T-cell (primary cell): ENCODE data around the gene MYO7A. TPM values are rescaled to one million over a fixed set of nuclear protein-coding genes. Genes with fewer than 3 reads are reported as not detected.

Source experiments
- ATAC-seq, 4 experiments: fragments of 200-7000 bp in 3 of 4; fragments of 150-1000 bp in 1 of 4; cut with Tn5 transposase; replicated peaks in 1 of 4; 1 replicate in 3 of 4; 2 replicates in 1 of 4; pipeline ENCODE4 v1.10.0; 2021; ENCODE audit warnings: moderate library complexity in 3 of 4, mild to moderate bottlenecking in 2 of 4, moderate number of reproducible peaks in 1 of 4
- CTCF ChIA-PET, 2 donors: fragments of 300-600 bp; sonication (Branson Sonifier 250); formaldehyde crosslinking; loops; one replicate each; lab custom pipeline; 2022; ENCODE audit warnings: antibody characterized with exemption in 2 of 2; lab: Charles Lee
- POLR2A ChIA-PET, 2 donors: fragments of 300-600 bp; sonication (Branson Sonifier 250); formaldehyde crosslinking; loops; one replicate each; lab custom pipeline; 2022; ENCODE audit warnings: antibody characterized with exemption in 2 of 2; lab: Charles Lee
- DNase-seq, 35 experiments: peaks; one replicate each; pipeline versions ENCODE4 v3.0.0 to v3.0.0-alpha.2; 2013 to 2023
- H3K27ac ChIP-seq: one replicate; pipeline ENCODE4 v1.5.1; 2013; ENCODE audit warnings: low read length
- H3K27me3 ChIP-seq, 2 experiments: replicated peaks in 1 of 2; 1 replicate in 1 of 2; 2 replicates in 1 of 2; pipeline versions ENCODE4 v1.6.1 to v1.7.0; 2013; ENCODE audit warnings: low read length in 1 of 2, mixed read lengths in 1 of 2; ENCODE audit not compliant: control insufficient read depth in 2 of 2, insufficient read depth in 2 of 2; ENCODE audit errors: extremely low read depth in 1 of 2
- H3K36me3 ChIP-seq, 2 donors: 1 replicate in 1 of 2; 2 replicates in 1 of 2; pipeline versions ENCODE4 v1.6.1 to v1.7.0; 2013; ENCODE audit warnings: low read length in 1 of 2; ENCODE audit not compliant: control insufficient read depth in 2 of 2, insufficient read depth in 1 of 2; ENCODE audit errors: extremely low read depth in 1 of 2
- H3K4me1 ChIP-seq, 2 experiments: 1 replicate in 1 of 2; 2 replicates in 1 of 2; pipeline versions ENCODE4 v1.6.1 to v1.7.0; 2013; ENCODE audit warnings: low read length in 2 of 2, mixed read lengths in 1 of 2; ENCODE audit not compliant: insufficient read depth in 2 of 2, control insufficient read depth in 1 of 2; ENCODE audit errors: extremely low read depth in 1 of 2
- H3K4me3 ChIP-seq, 2 donors: 1 replicate in 1 of 2; 2 replicates in 1 of 2; pipeline versions ENCODE4 v1.5.1 to v1.7.0; 2013; ENCODE audit warnings: mild to moderate bottlenecking in 2 of 2, low read length in 1 of 2, moderate library complexity in 1 of 2; ENCODE audit not compliant: control insufficient read depth in 1 of 2; ENCODE audit errors: extremely low read depth in 1 of 2
- H3K9me3 ChIP-seq: 2 replicates; pipeline ENCODE4 v1.7.0; 2013
- H3K27ac Mint-ChIP-seq, 2 donors: one replicate each; pipeline ENCODE4 v1.8.0; 2020 to 2021; ENCODE audit warnings: mild to moderate bottlenecking in 2 of 2, mixed read lengths in 2 of 2
- H3K27me3 Mint-ChIP-seq, 2 donors: one replicate each; pipeline ENCODE4 v1.8.0; 2021 to 2022; ENCODE audit warnings: mixed read lengths in 2 of 2
- H3K36me3 Mint-ChIP-seq: one replicate; pipeline ENCODE4 v1.8.0; 2021; ENCODE audit warnings: mixed read lengths
- H3K4me1 Mint-ChIP-seq, 3 donors: one replicate each; pipeline ENCODE4 v1.8.0; 2020 to 2022; ENCODE audit warnings: mixed read lengths in 3 of 3, mild to moderate bottlenecking in 1 of 3
- H3K4me3 Mint-ChIP-seq, 3 donors: one replicate each; pipeline ENCODE4 v1.8.0; 2020 to 2022; ENCODE audit warnings: mild to moderate bottlenecking in 3 of 3, mixed read lengths in 3 of 3, moderate library complexity in 3 of 3
- H3K9me3 Mint-ChIP-seq, 3 donors: one replicate each; pipeline ENCODE4 v1.8.0; 2020 to 2022; ENCODE audit warnings: mixed read lengths in 3 of 3
- WGBS: methylation state at CpG from one replicate; pipeline ENCODE4 v1.1.5; 2013; ENCODE audit warnings: missing lambda C conversion rate; ENCODE audit not compliant: insufficient coverage; 5-methylcytosine and 5-hydroxymethylcytosine counted together
- total RNA-seq, 35 experiments: library from RNA in 6 of 35; stranded (reverse) in 6 of 35; fragments of 120-200 nt in 1 of 35; gene quantifications; one replicate each; pipeline versions ENCODE4 v1.2.1 to v1.2.4 and lab custom pipeline; 2013 to 2026

MYO7A gene
- total RNA-seq, 5 donors from 2014 or later (not counting 1 experiment from before 2014, with no cell fraction given): 0.15 to 1.7 (median 0.44) TPM

DNA sequence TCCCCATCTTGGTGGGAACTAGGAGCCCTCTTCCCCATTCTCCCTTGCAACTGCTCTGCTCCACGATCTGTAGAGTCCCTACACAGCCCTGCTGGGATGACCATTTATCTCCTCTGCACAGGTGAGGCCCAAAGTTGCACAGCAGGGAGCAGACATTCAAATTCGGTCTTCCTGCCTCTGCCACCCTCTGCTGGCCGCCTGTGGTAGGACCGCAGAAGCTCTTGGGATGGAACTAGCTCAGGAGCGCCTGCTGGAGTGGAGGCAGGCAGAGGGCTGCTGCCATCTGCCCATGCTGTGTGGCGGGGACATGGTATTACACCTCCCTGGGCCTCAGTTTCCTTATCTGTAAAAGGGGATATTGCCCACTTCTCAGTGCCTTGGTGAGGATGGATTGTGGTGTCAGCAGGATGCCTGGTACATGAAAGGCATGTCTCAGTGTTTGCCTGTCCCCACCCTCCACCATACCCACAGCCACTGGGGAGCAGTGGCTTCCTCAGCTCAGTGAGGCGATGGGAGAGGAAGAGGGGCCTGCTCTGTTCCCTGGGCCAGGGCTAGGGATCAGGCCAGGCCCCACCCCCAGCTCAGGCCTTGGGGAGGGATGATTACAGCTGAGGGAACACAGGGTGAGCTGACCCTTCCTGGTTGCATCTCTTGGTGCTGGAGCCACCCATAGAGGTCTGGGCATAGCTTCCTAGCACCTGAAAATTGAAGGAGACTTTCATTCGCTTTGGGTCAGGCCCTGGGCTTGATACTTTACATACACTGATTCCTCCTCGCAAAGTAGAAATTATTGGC, 36.7 kb upstream of the MYO7A start:
- H3K4me3 Mint-ChIP-seq: no peak overlapping the region
- ATAC-seq: peak; percentile 91 to 99 (median 95)

GRCh38 chr11:77092382-77092781, 35.7 kb upstream of the MYO7A start:
- H3K9me3 Mint-ChIP-seq: no peaks in the 10 kb centered on the region
- peaks cover 0 to 5% of the 10 kb centered on the region in 2 experiments for H3K27me3 ChIP-seq
- H3K4me3 ChIP-seq: no peak overlapping the region
- peaks cover 0 to 7% of the 10 kb centered on the region in 2 donors for H3K36me3 ChIP-seq
- no peak overlapping the region for H3K27ac Mint-ChIP-seq
- CTCF ChIA-PET: interaction anchor here (1.2 to 3.9 kb wide), 7 partner anchors 10 to 172 kb away, joined by 5 to 79 read pairs (median 9); no protein-coding TSS in a partner anchor
- WGBS: 83% methylated on average over 1 of the region's 7 CpGs
- no peak overlapping the region for H3K27ac ChIP-seq
- peaks cover 0 to 8% of the 10 kb centered on the region in 2 experiments for H3K4me1 ChIP-seq
- no peak for DNase-seq
- H3K36me3 Mint-ChIP-seq: no peaks in the 10 kb centered on the region
- no peak for ATAC-seq
- H3K4me1 Mint-ChIP-seq: peaks cover 4 to 6% (median 4%) of the 10 kb centered on the region in 3 donors
- POLR2A ChIA-PET: no interaction called here
- no peaks in the 10 kb centered on the region for H3K9me3 ChIP-seq
- no peak overlapping the region for H3K4me3 Mint-ChIP-seq
- H3K27me3 Mint-ChIP-seq: no peaks in the 10 kb centered on the region

More for the DNA sequence above, 36.7 kb upstream of the MYO7A start:
- POLR2A ChIA-PET: interaction anchor here (0.6 kb wide), 2 partner anchors 44 kb away, joined by 3 to 4 read pairs; no protein-coding TSS in a partner anchor
- peak; percentile 55 to 85 (median 74) for DNase-seq
- H3K27ac Mint-ChIP-seq: peak overlapping the region in 1 of 2 donors; percentile 70
- H3K4me1 ChIP-seq: peaks cover 0 to 8% of the 10 kb centered on the region in 2 experiments
- 25% methylated on average over 7 of the region's 9 CpGs for WGBS
- no peaks in the 10 kb centered on the region for H3K27me3 Mint-ChIP-seq
- H3K4me1 Mint-ChIP-seq: peaks cover 4 to 6% (median 4%) of the 10 kb centered on the region in 3 donors
- H3K27me3 ChIP-seq: peaks cover 0 to 5% of the 10 kb centered on the region in 2 experiments
- CTCF ChIA-PET: interaction anchor here (0.6 to 3.9 kb wide), 17 partner anchors 9 to 518 kb away, joined by 3 to 79 read pairs (median 5); partner anchors contain the start of gene MYO7A (in 1 of the 2)
- H3K4me3 ChIP-seq: no peak overlapping the region
- H3K9me3 Mint-ChIP-seq: no peaks in the 10 kb centered on the region
- H3K36me3 ChIP-seq: peaks cover 0 to 7% of the 10 kb centered on the region in 2 donors
- no peak overlapping the region for H3K27ac ChIP-seq
- H3K9me3 ChIP-seq: no peaks in the 10 kb centered on the region
- no peaks in the 10 kb centered on the region for H3K36me3 Mint-ChIP-seq

- peaks cover 0 to 7% of the 10 kb centered on the region in 2 donors for H3K36me3 ChIP-seq
- H3K4me3 ChIP-seq: no peak overlapping the region
- H3K27ac Mint-ChIP-seq: no peak overlapping the region
- ATAC-seq (no peak), DNase-seq (no peak)
- H3K27ac ChIP-seq: no peak overlapping the region
- WGBS: 86% methylated on average over 23 of the region's 33 CpGs
- H3K27me3 Mint-ChIP-seq: no peaks in the 10 kb centered on the region
- no peak overlapping the region for H3K4me3 Mint-ChIP-seq
- H3K4me1 Mint-ChIP-seq: peaks cover 4 to 6% (median 4%) of the 10 kb centered on the region in 3 donors
- peaks cover 0 to 8% of the 10 kb centered on the region in 2 experiments for H3K4me1 ChIP-seq
- POLR2A ChIA-PET: no interaction called here
- CTCF ChIA-PET: interaction anchor here (0.5 to 2.1 kb wide), 3 partner anchors 29 to 173 kb away, joined by 3 to 6 read pairs (median 6); no protein-coding TSS in a partner anchor
- no peaks in the 10 kb centered on the region for H3K9me3 Mint-ChIP-seq
- peaks cover 0 to 5% of the 10 kb centered on the region in 2 experiments for H3K27me3 ChIP-seq
- no peaks in the 10 kb centered on the region for H3K36me3 Mint-ChIP-seq
- no peaks in the 10 kb centered on the region for H3K9me3 ChIP-seq
Measured at GRCh38 chr11:77093056-77093891, 34.8 kb upstream of the MYO7A start.

DNA sequence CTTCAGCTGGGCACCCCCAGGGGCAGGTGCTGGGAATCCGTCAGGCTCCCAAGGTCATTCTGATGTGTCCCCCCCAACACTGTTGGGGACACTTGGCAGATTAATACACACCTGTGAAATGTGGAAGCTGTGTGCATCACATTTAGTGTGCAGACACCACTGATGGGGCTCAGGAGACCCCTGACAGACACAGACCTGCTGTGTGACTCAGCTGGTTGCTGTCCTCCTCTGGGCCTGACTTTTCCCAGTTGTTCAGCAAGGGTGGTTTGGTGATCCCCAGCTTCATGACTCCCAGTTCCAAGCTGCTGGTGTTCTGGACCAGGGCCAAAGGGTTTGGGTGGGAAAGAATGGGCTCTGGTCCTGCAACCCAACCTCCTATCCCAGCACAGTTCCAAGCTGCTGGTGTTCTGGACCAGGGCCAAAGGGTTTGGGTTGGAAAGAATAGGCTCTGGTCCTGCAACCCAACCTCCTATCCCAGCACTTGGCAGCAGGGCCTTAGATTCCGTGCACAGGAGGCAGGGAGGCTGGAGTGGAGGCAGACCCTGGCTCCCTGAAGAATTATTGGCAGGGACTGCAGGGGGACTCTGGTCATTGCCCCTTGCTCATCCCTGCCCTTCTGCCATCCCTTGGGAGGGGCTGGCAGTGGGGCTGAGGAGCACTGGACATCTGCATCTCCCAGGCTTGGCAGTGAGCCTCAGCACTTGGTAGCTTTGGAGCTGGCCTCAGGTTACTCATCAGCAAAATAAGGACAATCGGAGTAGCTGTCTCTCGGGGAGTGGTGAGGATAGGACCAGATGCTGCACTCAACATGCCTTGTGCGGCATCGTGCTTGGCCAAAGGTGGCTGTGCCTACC, 33.8 kb upstream of the MYO7A start:
- Histone ChIP-seq H3K27ac (no peak overlapping the region), H3K4me3 (no peak overlapping the region), H3K9me3 (no peaks in the 10 kb centered on the region), H3K36me3 (peaks cover 0 to 7% of the 10 kb centered on the region in 2 donors), H3K4me1 (peaks cover 0 to 8% of the 10 kb centered on the region in 2 experiments), H3K27me3 (peaks cover 0 to 5% of the 10 kb centered on the region in 2 experiments)
- POLR2A ChIA-PET: no interaction called here
- H3K36me3 Mint-ChIP-seq: no peaks in the 10 kb centered on the region
- CTCF ChIA-PET: no interaction called here
- no peak for DNase-seq
- H3K4me3 Mint-ChIP-seq: no peak overlapping the region
- no peak for ATAC-seq
- H3K4me1 Mint-ChIP-seq: peaks cover 4 to 6% (median 4%) of the 10 kb centered on the region in 3 donors
- H3K9me3 Mint-ChIP-seq: no peaks in the 10 kb centered on the region
- H3K27ac Mint-ChIP-seq: no peak overlapping the region
- no CpG with 5 or more reads among the region's 6 CpGs for WGBS
- no peaks in the 10 kb centered on the region for H3K27me3 Mint-ChIP-seq

DNA sequence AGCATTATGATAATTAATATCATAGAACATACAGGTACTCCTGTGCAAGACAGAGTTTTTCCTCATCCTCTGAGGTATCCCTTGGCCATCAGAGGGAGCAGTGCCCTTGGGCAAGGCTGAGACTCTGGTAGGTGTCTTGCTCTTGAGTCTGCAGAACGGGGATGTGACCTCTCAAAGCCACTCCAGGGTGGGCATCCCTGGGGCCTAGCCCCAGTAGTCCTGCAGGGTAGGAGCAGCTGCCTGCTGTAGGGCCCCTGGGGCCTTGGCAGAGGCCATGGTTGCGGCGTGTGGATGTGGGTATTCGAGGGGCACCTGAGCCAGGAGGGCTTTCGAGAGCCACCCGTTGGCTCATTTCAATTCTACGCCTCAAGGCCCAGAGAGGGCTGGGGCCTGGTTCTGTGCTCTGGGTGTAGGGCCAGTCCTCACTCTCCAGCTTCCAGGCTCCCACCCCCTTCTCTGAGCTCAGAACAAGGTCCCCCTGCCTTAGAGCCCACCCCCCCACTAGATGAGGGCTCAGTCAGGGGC, 33.1 kb upstream of the MYO7A start:
- CTCF ChIA-PET: no interaction called here
- Histone ChIP-seq H3K9me3 (no peaks in the 10 kb centered on the region), H3K36me3 (peaks cover 0 to 7% of the 10 kb centered on the region in 2 donors), H3K4me3 (no peak overlapping the region), H3K4me1 (peaks cover 0 to 8% of the 10 kb centered on the region in 2 experiments), H3K27ac (no peak overlapping the region), H3K27me3 (peaks cover 0 to 5% of the 10 kb centered on the region in 2 experiments)
- 95% methylated on average over 2 of the region's 7 CpGs for WGBS
- no peaks in the 10 kb centered on the region for H3K27me3 Mint-ChIP-seq
- no peaks in the 10 kb centered on the region for H3K9me3 Mint-ChIP-seq
- ATAC-seq: no peak
- no peaks in the 10 kb centered on the region for H3K36me3 Mint-ChIP-seq
- no peak overlapping the region for H3K4me3 Mint-ChIP-seq
- POLR2A ChIA-PET: no interaction called here
- DNase-seq: no peak
- no peak overlapping the region for H3K27ac Mint-ChIP-seq
- peaks cover 4 to 6% (median 4%) of the 10 kb centered on the region in 3 donors for H3K4me1 Mint-ChIP-seq
